ENCODE measurements around the gene UQCRH. TPM values are rescaled to one million over a fixed set of nuclear protein-coding genes. Genes with fewer than 3 reads are reported as not detected.

UQCRH gene
- total and polyA plus RNA-seq, 2 of the 13 experiments (the other 11 are each of a cell fraction or from before 2014, with no cell fraction given) = 548 to 556 TPM

DNA sequence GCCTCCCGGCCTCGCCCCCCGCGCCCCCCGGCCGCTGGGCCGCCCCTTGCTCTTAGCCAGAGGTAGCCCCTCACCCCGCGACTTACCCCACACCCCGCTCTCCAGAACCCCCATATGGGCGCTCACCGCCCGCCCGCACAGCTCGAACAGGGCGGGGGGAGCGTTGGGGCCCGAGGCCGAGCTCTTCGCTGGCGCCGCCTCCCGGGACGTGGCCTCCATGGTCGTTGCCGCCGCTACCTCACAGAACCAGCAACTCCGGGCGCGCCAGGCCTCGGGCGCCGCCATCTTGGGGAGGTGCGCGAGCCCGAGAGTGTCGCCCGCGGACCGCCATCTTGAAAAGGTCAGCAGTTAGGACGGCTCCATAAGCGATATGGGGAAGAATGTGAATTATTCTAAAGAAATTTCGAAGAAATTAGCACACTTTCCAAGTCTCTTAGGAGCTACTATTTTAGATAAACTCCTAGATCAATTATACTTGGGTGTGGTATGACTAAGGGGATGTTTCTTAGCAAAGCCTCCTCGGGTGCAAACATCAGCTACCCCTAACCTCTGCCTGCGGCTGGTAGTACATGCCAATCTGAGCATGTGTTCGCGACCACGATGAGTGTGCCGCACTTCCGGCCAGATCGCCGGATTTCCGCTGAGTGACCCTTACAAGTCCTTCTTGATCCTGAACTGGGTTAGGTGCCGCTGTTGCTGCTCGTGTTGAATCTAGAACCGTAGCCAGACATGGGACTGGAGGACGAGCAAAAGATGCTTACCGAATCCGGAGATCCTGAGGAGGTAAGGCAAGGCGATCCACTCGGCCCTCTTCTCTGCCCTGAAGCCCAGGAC lies at the start of gene UQCRH, which contains the start of gene LRRC41 (continued):
- TF ChIP-seq PPARG (CRISPR knock-in tag; conservative IDR thresholded peaks at IDR 0.05) (no peak; the same call in 1 of the 2 replicates), ZNF382 (CRISPR knock-in tag; IDR thresholded peaks at IDR 0.05; ENCODE audit: borderline replicate concordance) (no peak), ZNF790 (CRISPR knock-in tag; IDR thresholded peaks at IDR 0.05; ENCODE audit: borderline replicate concordance) (no peak), ZNF430 (CRISPR knock-in tag; IDR thresholded peaks at IDR 0.05) (0 out of 2 replicates have a peak, but pooled peaks have one; percentile 44), ETV5 (CRISPR knock-in tag; IDR thresholded peaks at IDR 0.05; ENCODE audit: borderline replicate concordance) (peak; percentile 77), BORCS8-MEF2B (CRISPR knock-in tag; IDR thresholded peaks at IDR 0.05) (peak; percentile 48; the same call in 1 of the 2 replicates), ZFX (CRISPR knock-in tag; IDR thresholded peaks at IDR 0.05; ENCODE audit: low read depth) (peak; percentile 86), ZNF670 (CRISPR knock-in tag; IDR thresholded peaks at IDR 0.05; ENCODE audit: borderline replicate concordance) (peak; percentile 80; the same call in 1 of the 2 replicates), HDAC2 (CRISPR knock-in tag; IDR thresholded peaks at IDR 0.05) (0 out of 2 replicates have a peak, but pooled peaks have one; percentile 1), ZSCAN31 (CRISPR knock-in tag; IDR thresholded peaks at IDR 0.05; ENCODE audit: low read depth) (peak; percentile 35; the same call in 1 of the 2 replicates), ARHGAP35 (CRISPR knock-in tag; IDR thresholded peaks at IDR 0.05; ENCODE audit: borderline replicate concordance) (0 out of 2 replicates have a peak, but pooled peaks have one; percentile 54)
- TF ChIP-seq, protein P1, sequence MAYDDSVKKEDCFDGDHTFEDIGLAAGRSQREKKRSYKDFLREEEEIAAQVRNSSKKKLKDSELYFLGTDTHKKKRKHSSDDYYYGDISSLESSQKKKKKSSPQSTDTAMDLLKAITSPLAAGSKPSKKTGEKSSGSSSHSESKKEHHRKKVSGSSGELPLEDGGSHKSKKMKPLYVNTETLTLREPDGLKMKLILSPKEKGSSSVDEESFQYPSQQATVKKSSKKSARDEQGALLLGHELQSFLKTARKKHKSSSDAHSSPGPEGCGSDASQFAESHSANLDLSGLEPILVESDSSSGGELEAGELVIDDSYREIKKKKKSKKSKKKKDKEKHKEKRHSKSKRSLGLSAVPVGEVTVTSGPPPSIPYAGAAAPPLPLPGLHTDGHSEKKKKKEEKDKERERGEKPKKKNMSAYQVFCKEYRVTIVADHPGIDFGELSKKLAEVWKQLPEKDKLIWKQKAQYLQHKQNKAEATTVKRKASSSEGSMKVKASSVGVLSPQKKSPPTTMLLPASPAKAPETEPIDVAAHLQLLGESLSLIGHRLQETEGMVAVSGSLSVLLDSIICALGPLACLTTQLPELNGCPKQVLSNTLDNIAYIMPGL (CRISPR knock-in tag; IDR thresholded peaks at IDR 0.05; ENCODE audit: borderline replicate concordance in 1 of 2, low read depth in 1 of 2) = 0 out of 4 replicates have a peak, but pooled peaks of 1 of the 2 experiments have one; percentile 15
- TF ChIP-seq, protein P2, sequence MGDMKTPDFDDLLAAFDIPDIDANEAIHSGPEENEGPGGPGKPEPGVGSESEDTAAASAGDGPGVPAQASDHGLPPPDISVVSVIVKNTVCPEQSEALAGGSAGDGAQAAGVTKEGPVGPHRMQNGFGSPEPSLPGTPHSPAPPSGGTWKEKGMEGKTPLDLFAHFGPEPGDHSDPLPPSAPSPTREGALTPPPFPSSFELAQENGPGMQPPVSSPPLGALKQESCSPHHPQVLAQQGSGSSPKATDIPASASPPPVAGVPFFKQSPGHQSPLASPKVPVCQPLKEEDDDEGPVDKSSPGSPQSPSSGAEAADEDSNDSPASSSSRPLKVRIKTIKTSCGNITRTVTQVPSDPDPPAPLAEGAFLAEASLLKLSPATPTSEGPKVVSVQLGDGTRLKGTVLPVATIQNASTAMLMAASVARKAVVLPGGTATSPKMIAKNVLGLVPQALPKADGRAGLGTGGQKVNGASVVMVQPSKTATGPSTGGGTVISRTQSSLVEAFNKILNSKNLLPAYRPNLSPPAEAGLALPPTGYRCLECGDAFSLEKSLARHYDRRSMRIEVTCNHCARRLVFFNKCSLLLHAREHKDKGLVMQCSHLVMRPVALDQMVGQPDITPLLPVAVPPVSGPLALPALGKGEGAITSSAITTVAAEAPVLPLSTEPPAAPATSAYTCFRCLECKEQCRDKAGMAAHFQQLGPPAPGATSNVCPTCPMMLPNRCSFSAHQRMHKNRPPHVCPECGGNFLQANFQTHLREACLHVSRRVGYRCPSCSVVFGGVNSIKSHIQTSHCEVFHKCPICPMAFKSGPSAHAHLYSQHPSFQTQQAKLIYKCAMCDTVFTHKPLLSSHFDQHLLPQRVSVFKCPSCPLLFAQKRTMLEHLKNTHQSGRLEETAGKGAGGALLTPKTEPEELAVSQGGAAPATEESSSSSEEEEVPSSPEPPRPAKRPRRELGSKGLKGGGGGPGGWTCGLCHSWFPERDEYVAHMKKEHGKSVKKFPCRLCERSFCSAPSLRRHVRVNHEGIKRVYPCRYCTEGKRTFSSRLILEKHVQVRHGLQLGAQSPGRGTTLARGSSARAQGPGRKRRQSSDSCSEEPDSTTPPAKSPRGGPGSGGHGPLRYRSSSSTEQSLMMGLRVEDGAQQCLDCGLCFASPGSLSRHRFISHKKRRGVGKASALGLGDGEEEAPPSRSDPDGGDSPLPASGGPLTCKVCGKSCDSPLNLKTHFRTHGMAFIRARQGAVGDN (CRISPR knock-in tag; IDR thresholded peaks at IDR 0.05) = peak; percentile 46
- TF ChIP-seq, protein P3, sequence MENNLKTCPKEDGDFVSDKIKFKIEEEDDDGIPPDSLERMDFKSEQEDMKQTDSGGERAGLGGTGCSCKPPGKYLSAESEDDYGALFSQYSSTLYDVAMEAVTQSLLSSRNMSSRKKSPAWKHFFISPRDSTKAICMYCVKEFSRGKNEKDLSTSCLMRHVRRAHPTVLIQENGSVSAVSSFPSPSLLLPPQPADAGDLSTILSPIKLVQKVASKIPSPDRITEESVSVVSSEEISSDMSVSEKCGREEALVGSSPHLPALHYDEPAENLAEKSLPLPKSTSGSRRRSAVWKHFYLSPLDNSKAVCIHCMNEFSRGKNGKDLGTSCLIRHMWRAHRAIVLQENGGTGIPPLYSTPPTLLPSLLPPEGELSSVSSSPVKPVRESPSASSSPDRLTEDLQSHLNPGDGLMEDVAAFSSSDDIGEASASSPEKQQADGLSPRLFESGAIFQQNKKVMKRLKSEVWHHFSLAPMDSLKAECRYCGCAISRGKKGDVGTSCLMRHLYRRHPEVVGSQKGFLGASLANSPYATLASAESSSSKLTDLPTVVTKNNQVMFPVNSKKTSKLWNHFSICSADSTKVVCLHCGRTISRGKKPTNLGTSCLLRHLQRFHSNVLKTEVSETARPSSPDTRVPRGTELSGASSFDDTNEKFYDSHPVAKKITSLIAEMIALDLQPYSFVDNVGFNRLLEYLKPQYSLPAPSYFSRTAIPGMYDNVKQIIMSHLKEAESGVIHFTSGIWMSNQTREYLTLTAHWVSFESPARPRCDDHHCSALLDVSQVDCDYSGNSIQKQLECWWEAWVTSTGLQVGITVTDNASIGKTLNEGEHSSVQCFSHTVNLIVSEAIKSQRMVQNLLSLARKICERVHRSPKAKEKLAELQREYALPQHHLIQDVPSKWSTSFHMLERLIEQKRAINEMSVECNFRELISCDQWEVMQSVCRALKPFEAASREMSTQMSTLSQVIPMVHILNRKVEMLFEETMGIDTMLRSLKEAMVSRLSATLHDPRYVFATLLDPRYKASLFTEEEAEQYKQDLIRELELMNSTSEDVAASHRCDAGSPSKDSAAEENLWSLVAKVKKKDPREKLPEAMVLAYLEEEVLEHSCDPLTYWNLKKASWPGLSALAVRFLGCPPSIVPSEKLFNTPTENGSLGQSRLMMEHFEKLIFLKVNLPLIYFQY (CRISPR knock-in tag; IDR thresholded peaks at IDR 0.05; ENCODE audit: borderline replicate concordance) = peak; percentile 10; the same call in 1 of the 2 replicates
- TF ChIP-seq, protein P4, sequence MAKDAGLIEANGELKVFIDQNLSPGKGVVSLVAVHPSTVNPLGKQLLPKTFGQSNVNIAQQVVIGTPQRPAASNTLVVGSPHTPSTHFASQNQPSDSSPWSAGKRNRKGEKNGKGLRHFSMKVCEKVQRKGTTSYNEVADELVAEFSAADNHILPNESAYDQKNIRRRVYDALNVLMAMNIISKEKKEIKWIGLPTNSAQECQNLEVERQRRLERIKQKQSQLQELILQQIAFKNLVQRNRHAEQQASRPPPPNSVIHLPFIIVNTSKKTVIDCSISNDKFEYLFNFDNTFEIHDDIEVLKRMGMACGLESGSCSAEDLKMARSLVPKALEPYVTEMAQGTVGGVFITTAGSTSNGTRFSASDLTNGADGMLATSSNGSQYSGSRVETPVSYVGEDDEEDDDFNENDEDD (CRISPR knock-in tag; IDR thresholded peaks at IDR 0.05; ENCODE audit: borderline replicate concordance) = peak; percentile 13; the same call in 1 of the 2 replicates

Measured in HepG2 (cell line).